Loucy (cell line): ENCODE measurements around the gene DOCK9.

Source experiments
- EZH2phosphoT487 ChIP-seq: fragments of 200-600 bp; IDR thresholded peaks from 2 replicates; pipeline ENCODE4 v1.6.1; 2018; ENCODE audit warnings: antibody characterized with exemption, mild to moderate bottlenecking, moderate library complexity, borderline replicate concordance
- TF ChIP-seq, protein P1 (sequence below): fragments of 200-600 bp; sonication (generic); conservative IDR thresholded peaks from 2 replicates; pipeline ENCODE4 v1.5.1; 2014; ENCODE audit warnings: mild to moderate bottlenecking, antibody characterized with exemption, low read length

DNA sequence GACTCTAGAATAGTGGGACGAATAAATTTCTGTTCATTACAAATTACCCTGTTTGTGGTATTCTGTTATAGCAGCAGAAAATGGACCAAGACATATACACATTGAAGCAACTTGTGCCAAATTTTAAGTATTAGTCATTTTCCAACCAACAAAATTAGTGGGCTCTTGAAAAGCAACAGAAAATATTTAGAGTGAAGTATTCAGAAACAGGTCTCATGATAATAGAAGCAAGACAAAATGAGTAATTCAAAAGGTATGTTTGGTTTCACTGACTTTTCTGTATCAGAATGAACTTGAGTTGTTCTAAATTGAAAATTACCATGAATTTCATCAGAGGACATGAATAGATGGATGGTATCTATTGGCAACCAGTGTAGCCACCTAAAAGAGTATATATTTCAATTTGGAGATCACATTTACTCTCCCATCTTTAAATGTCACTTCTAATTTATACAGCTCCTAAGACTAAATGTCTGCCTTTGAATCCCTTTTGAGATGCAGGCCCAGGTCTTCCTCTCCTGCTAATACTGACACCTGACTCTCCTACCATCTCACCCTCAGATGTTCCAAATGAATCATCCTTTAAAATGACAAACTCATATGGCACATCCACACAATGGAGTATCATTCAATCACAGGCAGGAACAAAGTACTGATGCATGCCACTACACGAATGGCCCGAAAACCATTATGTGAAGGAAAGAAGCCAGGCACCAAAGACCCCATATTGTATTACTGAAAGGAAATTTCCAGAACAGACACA lies 40.7 kb upstream of the DOCK9 start:
- TF ChIP-seq, protein P1, sequence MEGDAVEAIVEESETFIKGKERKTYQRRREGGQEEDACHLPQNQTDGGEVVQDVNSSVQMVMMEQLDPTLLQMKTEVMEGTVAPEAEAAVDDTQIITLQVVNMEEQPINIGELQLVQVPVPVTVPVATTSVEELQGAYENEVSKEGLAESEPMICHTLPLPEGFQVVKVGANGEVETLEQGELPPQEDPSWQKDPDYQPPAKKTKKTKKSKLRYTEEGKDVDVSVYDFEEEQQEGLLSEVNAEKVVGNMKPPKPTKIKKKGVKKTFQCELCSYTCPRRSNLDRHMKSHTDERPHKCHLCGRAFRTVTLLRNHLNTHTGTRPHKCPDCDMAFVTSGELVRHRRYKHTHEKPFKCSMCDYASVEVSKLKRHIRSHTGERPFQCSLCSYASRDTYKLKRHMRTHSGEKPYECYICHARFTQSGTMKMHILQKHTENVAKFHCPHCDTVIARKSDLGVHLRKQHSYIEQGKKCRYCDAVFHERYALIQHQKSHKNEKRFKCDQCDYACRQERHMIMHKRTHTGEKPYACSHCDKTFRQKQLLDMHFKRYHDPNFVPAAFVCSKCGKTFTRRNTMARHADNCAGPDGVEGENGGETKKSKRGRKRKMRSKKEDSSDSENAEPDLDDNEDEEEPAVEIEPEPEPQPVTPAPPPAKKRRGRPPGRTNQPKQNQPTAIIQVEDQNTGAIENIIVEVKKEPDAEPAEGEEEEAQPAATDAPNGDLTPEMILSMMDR: no peak
- no peak for TF ChIP-seq EZH2phosphoT487
